GM12892 (cell line): ENCODE results near the gene NDUFB2.

ENCODE experiments used
- POLR2A ChIP-seq: IDR thresholded peaks from 2 replicates; pipeline ENCODE4 v1.6.1; 2011; ENCODE audit warnings: low read depth, low read length, control low read depth
- POLR2AphosphoS5 ChIP-seq: IDR thresholded peaks from 2 replicates; pipeline ENCODE4 v1.6.1; 2011; ENCODE audit warnings: low read depth, low read length, control low read depth

- no peak for TF ChIP-seq POLR2AphosphoS5
- TF ChIP-seq POLR2A = no peak
Observed at GRCh38 chr7:140684066-140684950, 12.2 kb upstream of the NDUFB2 start.
